Activated T-cell treated with anti-CD3 and anti-CD28 coated beads, Interleukin-2, amount 50 U/mL, for 72 hours (primary cell): ENCODE measurements around the gene SRRM2. TPM values are rescaled to one million over a fixed set of nuclear protein-coding genes. Genes with fewer than 3 reads are reported as not detected.

Experiments used
- ATAC-seq, 2 donors: fragments of 150-1000 bp; cut with Tn5 transposase; replicated peaks in 1 of 2; 2 replicates each; pipeline ENCODE4 v1.10.0; 2021; ENCODE audit warnings: moderate library complexity in 2 of 2, mild to moderate bottlenecking in 1 of 2
- DNase-seq, 2 donors: peaks; one replicate each; pipeline ENCODE4 v3.0.0; 2021 to 2022; ENCODE audit warnings: mixed read lengths in 1 of 2
- H3K27ac Mint-ChIP-seq: one replicate; pipeline ENCODE4 v1.8.0; 2022; ENCODE audit warnings: mild to moderate bottlenecking, moderate library complexity, mixed read lengths
- H3K27me3 Mint-ChIP-seq: one replicate; pipeline ENCODE4 v1.8.0; 2022; ENCODE audit warnings: low read depth, mixed read lengths
- H3K36me3 Mint-ChIP-seq, 2 donors: one replicate each; pipeline ENCODE4 v1.8.0; 2022; ENCODE audit warnings: mixed read lengths in 2 of 2, mild to moderate bottlenecking in 1 of 2; ENCODE audit not compliant: insufficient read depth in 2 of 2
- H3K4me1 Mint-ChIP-seq: one replicate; pipeline ENCODE4 v1.8.0; 2022; ENCODE audit warnings: low read depth, mixed read lengths
- H3K4me3 Mint-ChIP-seq, 2 donors: one replicate each; pipeline ENCODE4 v1.8.0; 2022; ENCODE audit warnings: mild to moderate bottlenecking in 2 of 2, mixed read lengths in 2 of 2, moderate library complexity in 2 of 2
- H3K9me3 Mint-ChIP-seq, 2 donors: one replicate each; pipeline ENCODE4 v1.8.0; 2022; ENCODE audit warnings: mixed read lengths in 2 of 2
- total RNA-seq, 2 donors: library from RNA; stranded (reverse); gene quantifications; one replicate each; pipeline ENCODE4 v1.2.3, GENCODE V29; 2022

SRRM2 gene
- total RNA-seq, 2 donors from 2014 or later = 696 to 731 TPM

GRCh38 chr16:2817340-2818271 lies 65.2 kb downstream of the SRRM2 start:
- no peaks in the 10 kb centered on the region for H3K9me3 Mint-ChIP-seq
- no peak for DNase-seq
- no peaks in the 10 kb centered on the region for H3K4me1 Mint-ChIP-seq
- no peaks in the 10 kb centered on the region for H3K36me3 Mint-ChIP-seq
- no peak overlapping the region for H3K4me3 Mint-ChIP-seq
- ATAC-seq = no peak
- no peak overlapping the region for H3K27ac Mint-ChIP-seq
- no peaks in the 10 kb centered on the region for H3K27me3 Mint-ChIP-seq

GRCh38 chr16:2818272-2818876 lies 65.9 kb downstream of the SRRM2 start:
- H3K4me1 Mint-ChIP-seq = no peaks in the 10 kb centered on the region
- DNase-seq = no peak

GRCh38 chr16:2819179-2819938 lies 66.9 kb downstream of the SRRM2 start:
- H3K27ac Mint-ChIP-seq = no peak overlapping the region
- no peaks in the 10 kb centered on the region for H3K4me1 Mint-ChIP-seq
- H3K27me3 Mint-ChIP-seq = no peaks in the 10 kb centered on the region
- no peaks in the 10 kb centered on the region for H3K9me3 Mint-ChIP-seq
- ATAC-seq (no peak), DNase-seq (no peak)
- no peak overlapping the region for H3K4me3 Mint-ChIP-seq
- H3K36me3 Mint-ChIP-seq = no peaks in the 10 kb centered on the region

More at GRCh38 chr16:2818272-2818876, 65.9 kb downstream of the SRRM2 start:
- Mint-ChIP-seq H3K9me3 (no peaks in the 10 kb centered on the region), H3K27me3 (no peaks in the 10 kb centered on the region), H3K36me3 (no peaks in the 10 kb centered on the region), H3K4me3 (no peak overlapping the region), H3K27ac (no peak overlapping the region)
- no peak for ATAC-seq

- no peak overlapping the region for H3K27ac Mint-ChIP-seq
- no peak for ATAC-seq
Observed at GRCh38 chr16:2819939-2820835, 67.7 kb downstream of the SRRM2 start.

More at GRCh38 chr16:2819939-2820835, 67.7 kb downstream of the SRRM2 start:
- H3K4me1 Mint-ChIP-seq = no peaks in the 10 kb centered on the region
- H3K4me3 Mint-ChIP-seq = no peak overlapping the region
- H3K9me3 Mint-ChIP-seq = no peaks in the 10 kb centered on the region
- DNase-seq = no peak
- no peaks in the 10 kb centered on the region for H3K27me3 Mint-ChIP-seq
- no peaks in the 10 kb centered on the region for H3K36me3 Mint-ChIP-seq

Other genes starting within 250 kb of the SRRM2 start
- gene ATP6V0C, start 238.7 kb upstream of the SRRM2 start, total RNA-seq = 10 to 100 TPM; 94.2 to 94.8 TPM
- 10 to 100 TPM; 28.2 to 33.8 TPM for gene AMDHD2, start 232.3 kb upstream of the SRRM2 start, total RNA-seq
- gene CEMP1, start 221.2 kb upstream of the SRRM2 start, total RNA-seq = under 1 TPM in 1 of 2 donors, not detected in 1; 0.30 TPM
- gene PDPK1, start 214.6 kb upstream of the SRRM2 start, total RNA-seq = 10 to 100 TPM; 53.0 to 53.8 TPM
- 10 to 100 TPM; 44.8 to 50.2 TPM for gene KCTD5, start 70.1 kb upstream of the SRRM2 start, total RNA-seq
- 1 to 10 TPM; 7.6 to 8.8 TPM for gene PRSS27, start 32.4 kb upstream of the SRRM2 start, total RNA-seq
- 100 to 1,000 TPM; 158 to 208 TPM for gene ELOB, start 24.6 kb downstream of the SRRM2 start, total RNA-seq
- under 1 TPM in 1 of 2 donors, not detected in 1; 0.46 TPM for gene PRSS33, start 34.9 kb downstream of the SRRM2 start, total RNA-seq
- gene PRSS41, start 45.8 kb downstream of the SRRM2 start, total RNA-seq = under 1 TPM in 1 of 2 donors, not detected in 1; 0.29 TPM
- gene PRSS21, start 64.6 kb downstream of the SRRM2 start, total RNA-seq = 10 to 100 TPM in 1 of 2 donors, 1 to 10 TPM in 1; 2.4 to 10.3 TPM
- 1 to 10 TPM; 3.9 to 8.5 TPM for gene ZG16B, start 77.7 kb downstream of the SRRM2 start, total RNA-seq
- 1 to 10 TPM in 1 of 2 donors, not detected in 1; 1.1 TPM for gene PRSS22, start 105.5 kb downstream of the SRRM2 start, total RNA-seq
- 10 to 100 TPM; 26.4 to 29.1 TPM for gene FLYWCH2, start 130.6 kb downstream of the SRRM2 start, total RNA-seq
- 10 to 100 TPM; 68.5 to 76.4 TPM for gene FLYWCH1, start 159.3 kb downstream of the SRRM2 start, total RNA-seq
- under 1 TPM; 0.12 TPM for gene KREMEN2, start 211.6 kb downstream of the SRRM2 start, total RNA-seq
- 10 to 100 TPM; 31.9 to 40.0 TPM for gene PAQR4, start 216.7 kb downstream of the SRRM2 start, total RNA-seq
- gene PKMYT1, start 227.8 kb downstream of the SRRM2 start, total RNA-seq = 100 to 1,000 TPM in 1 of 2 donors, 10 to 100 TPM in 1; 96.1 to 112 TPM